HG03175 (cell line): ENCODE results near the gene PROSER2.
"Not testable (repeated sequence)": the region's sequence is repeated elsewhere in the genome, so short reads cannot be mapped to it uniquely, and the experiment has no call there.

Experiments
- ATAC-seq: cut with Tn5 transposase; IDR thresholded peaks from one replicate; pipeline ENCODE4 v1.9.1; 2021; ENCODE audit warnings: mild to moderate bottlenecking, moderate library complexity; ENCODE audit not compliant: unreplicated experiment

Gene PROSER2

GRCh38 chr10:11832042-11832441, 8.9 kb downstream of the PROSER2 start:
- ATAC-seq: no peak

- no peak for ATAC-seq
These were observed 11.9 kb downstream of the PROSER2 start for GRCh38 chr10:11835061-11835460.

- no peak for ATAC-seq
These were observed 12.5 kb downstream of the PROSER2 start for GRCh38 chr10:11835704-11836103.

GRCh38 chr10:11837372-11838161, 14.4 kb downstream of the PROSER2 start:
- no peak for ATAC-seq

GRCh38 chr10:11838298-11838852, 15.2 kb downstream of the PROSER2 start:
- ATAC-seq: no peak

GRCh38 chr10:11841375-11841774, 18.2 kb downstream of the PROSER2 start:
- no peak for ATAC-seq

GRCh38 chr10:11842411-11842810, 19.3 kb downstream of the PROSER2 start:
- ATAC-seq: no peak

GRCh38 chr10:11845113-11845512, 22.0 kb downstream of the PROSER2 start:
- no peak for ATAC-seq

GRCh38 chr10:11846542-11846941, 23.4 kb downstream of the PROSER2 start:
- no peak for ATAC-seq

- ATAC-seq: no peak
These were observed 26.1 kb downstream of the PROSER2 start for GRCh38 chr10:11849277-11849676.

- no peak for ATAC-seq
These were observed 26.8 kb downstream of the PROSER2 start for GRCh38 chr10:11849911-11850310.

- no peak for ATAC-seq
These were observed 28.8 kb downstream of the PROSER2 start for GRCh38 chr10:11851910-11852309.

- not testable (repeated sequence) for ATAC-seq
These were observed 29.5 kb downstream of the PROSER2 start for GRCh38 chr10:11852637-11853036.

GRCh38 chr10:11853468-11853867, 30.3 kb downstream of the PROSER2 start:
- no peak for ATAC-seq

- ATAC-seq: no peak
These were observed 31.1 kb downstream of the PROSER2 start for GRCh38 chr10:11854301-11854700.

GRCh38 chr10:11856089-11856488, 32.9 kb downstream of the PROSER2 start:
- no peak for ATAC-seq

- ATAC-seq: no peak
These were observed 33.5 kb downstream of the PROSER2 start for GRCh38 chr10:11856678-11857077.

GRCh38 chr10:11858093-11858492, 34.9 kb downstream of the PROSER2 start:
- no peak for ATAC-seq

- no peak for ATAC-seq
These were observed 38.2 kb downstream of the PROSER2 start for GRCh38 chr10:11861341-11861740.

- no peak for ATAC-seq
These were observed 38.8 kb downstream of the PROSER2 start for GRCh38 chr10:11861811-11862428.

GRCh38 chr10:11863353-11864109, 40.4 kb downstream of the PROSER2 start:
- ATAC-seq: peak; percentile 99
